NCI-H446 treated with DMSO at 0.1 percent for 48 hours (cell line): ENCODE results near the gene ELOB.
A peak's percentile ranks its signal among the peaks of the same experiment; 100 is the strongest.

Source experiments
- DNase-seq: peaks from one replicate; lab custom pipeline; 2025; lab: John Stamatoyannopoulos, UW

The ELOB gene

GRCh38 chr16:2777231-2777902 is at the start of gene ELOB:
Gene ELOB, minus strand, starts transcription at chr16:2777280. Its CDS starts 41 bp downstream, at chr16:2777239.
- peak; percentile 54 for DNase-seq

GRCh38 chr16:2825906-2826305 is 48.8 kb upstream of the ELOB start:
- no peak for DNase-seq

- no peak for DNase-seq
Measured at GRCh38 chr16:2825049-2825742, 48.1 kb upstream of the ELOB start.

- DNase-seq: no peak
Measured at GRCh38 chr16:2824626-2825025, 47.5 kb upstream of the ELOB start.

GRCh38 chr16:2822496-2822895 is 45.4 kb upstream of the ELOB start:
- DNase-seq: no peak

GRCh38 chr16:2822158-2822495 is 45.0 kb upstream of the ELOB start:
- DNase-seq: no peak

- no peak for DNase-seq
Measured at GRCh38 chr16:2821487-2822157, 44.5 kb upstream of the ELOB start.

- no peak for DNase-seq
Measured at GRCh38 chr16:2820836-2821486, 43.9 kb upstream of the ELOB start.

GRCh38 chr16:2819939-2820835 is 43.1 kb upstream of the ELOB start:
- no peak for DNase-seq

GRCh38 chr16:2819179-2819938 is 42.3 kb upstream of the ELOB start:
- no peak for DNase-seq

- no peak for DNase-seq
Measured at GRCh38 chr16:2818272-2818876, 41.3 kb upstream of the ELOB start.

- DNase-seq: no peak
Measured at GRCh38 chr16:2817340-2818271, 40.5 kb upstream of the ELOB start.

- DNase-seq: no peak
Measured at GRCh38 chr16:2816751-2817339, 39.8 kb upstream of the ELOB start, which contains the start of gene PRSS21. Gene PRSS21, plus strand, starts transcription at chr16:2817237. Its CDS starts 32 bp downstream, at chr16:2817269.

GRCh38 chr16:2815299-2815771 is 38.3 kb upstream of the ELOB start:
- no peak for DNase-seq

- no peak for DNase-seq
Measured at GRCh38 chr16:2814551-2815298, 37.6 kb upstream of the ELOB start.

- no peak for DNase-seq
Measured at GRCh38 chr16:2813771-2814221, 36.7 kb upstream of the ELOB start.

GRCh38 chr16:2811703-2812471 is 34.8 kb upstream of the ELOB start:
- DNase-seq: no peak
